ENCODE measurements around the gene CROT. TPM values are rescaled to one million over a fixed set of nuclear protein-coding genes. Genes with fewer than 3 reads are reported as not detected.

Gene CROT
- total RNA-seq, 1 experiment from 2014 or later: 8.6 TPM

Other genes with a start within 250 kb of the CROT start
- 6.4 and 25.4 TPM in 2 replicates for gene DMTF1, start 193.2 kb upstream of the CROT start, total RNA-seq (2014; rRNA removed; shearing (Covaris generic); ENCODE audit: low replicate concordance)
- 81.6 and 96.4 TPM in 2 replicates for gene TMEM243, start 125.9 kb upstream of the CROT start, total RNA-seq (2014; rRNA removed; shearing (Covaris generic); ENCODE audit: low replicate concordance)
- 0.03 TPM in 1 of 2 replicates, not detected in the other for gene ABCB4, start 130.0 kb downstream of the CROT start, total RNA-seq (2014; rRNA removed; shearing (Covaris generic); ENCODE audit: low replicate concordance)